GM19193 (cell line): ENCODE measurements around the gene JCHAIN.

Source experiments
- POLR2A ChIP-seq: IDR thresholded peaks from 4 replicates; pipeline ENCODE4 v1.6.1; 2011; ENCODE audit not compliant: insufficient read depth, insufficient read length; ENCODE audit errors: extremely low read depth

The JCHAIN gene

DNA sequence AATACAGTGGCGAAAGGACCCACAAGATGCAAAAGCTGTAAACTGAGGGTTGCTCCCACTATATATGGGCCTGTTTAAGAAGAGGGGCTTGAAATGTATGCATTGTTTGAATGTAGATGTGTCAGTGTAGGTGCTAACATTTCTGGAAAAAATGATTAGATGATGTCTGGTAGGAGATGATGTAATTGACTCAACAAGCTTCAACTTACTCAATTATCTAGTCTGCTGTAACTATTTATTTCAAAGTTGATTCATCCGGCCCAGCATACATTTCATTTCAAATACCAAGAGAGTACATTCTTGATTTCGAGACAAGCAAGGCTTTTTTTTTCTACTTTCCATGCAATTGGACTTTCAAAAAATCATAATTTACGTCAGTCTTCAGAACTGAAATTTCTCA, 47.0 kb downstream of the JCHAIN start:
- no peak for TF ChIP-seq POLR2A

DNA sequence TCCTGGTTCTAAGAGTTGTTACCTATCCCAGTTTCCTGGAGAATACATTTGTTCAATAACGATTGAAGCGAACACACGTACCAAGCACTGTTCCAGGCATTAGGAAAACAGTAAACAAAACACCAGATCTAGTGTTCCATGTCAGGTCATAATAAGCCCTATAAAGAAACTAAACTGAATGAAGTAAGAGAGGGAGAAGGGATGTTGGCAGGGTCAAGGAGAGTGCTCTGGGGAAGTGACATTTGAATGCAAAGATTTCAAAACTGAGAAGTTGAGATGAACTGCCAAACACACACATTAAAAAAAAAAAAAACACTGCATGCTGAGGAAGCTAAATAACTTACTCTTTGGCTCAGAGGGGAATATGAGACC, 52.1 kb downstream of the JCHAIN start:
- TF ChIP-seq POLR2A, result no peak

DNA sequence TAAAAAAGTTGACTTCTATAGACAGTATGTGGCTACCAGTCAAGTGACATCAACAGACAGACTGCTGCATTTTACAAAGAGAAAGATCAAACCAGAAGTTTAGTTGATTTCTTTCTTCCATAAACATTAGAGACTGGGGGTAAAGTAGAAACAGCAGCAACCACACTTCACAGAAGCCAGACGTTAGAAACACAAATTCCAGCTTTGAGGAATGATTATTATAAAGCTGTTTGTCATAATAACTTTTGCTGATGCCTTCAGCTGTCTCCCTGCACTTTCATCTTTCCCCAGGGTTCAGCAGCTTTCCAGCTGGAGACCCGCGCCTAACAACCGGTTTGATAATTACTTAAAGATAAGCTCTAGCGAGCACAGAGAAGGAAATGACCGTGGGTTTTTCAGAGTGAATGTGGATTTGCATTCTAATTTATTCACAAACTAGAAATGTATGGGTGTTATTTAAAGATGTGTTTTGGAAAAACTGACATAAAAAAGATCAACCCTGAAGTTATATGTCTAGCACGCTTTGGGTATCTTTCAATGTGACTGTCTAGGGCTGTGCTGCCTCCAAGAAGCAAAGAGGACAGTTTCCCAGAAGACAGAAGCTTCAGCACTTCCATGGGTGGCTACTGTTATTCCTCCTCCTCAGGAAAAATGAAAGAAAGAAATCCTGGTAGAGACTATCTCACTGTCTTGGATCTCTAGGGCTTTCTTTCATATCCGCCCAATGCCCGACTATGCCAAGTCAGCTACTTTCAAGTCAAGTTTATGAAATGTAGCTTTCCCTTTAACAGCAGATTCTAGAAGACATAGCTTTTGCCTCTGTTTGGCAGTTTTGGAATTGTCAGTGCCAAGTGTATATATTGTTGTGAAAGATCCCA, 52.8 kb downstream of the JCHAIN start:
- no peak for TF ChIP-seq POLR2A

DNA sequence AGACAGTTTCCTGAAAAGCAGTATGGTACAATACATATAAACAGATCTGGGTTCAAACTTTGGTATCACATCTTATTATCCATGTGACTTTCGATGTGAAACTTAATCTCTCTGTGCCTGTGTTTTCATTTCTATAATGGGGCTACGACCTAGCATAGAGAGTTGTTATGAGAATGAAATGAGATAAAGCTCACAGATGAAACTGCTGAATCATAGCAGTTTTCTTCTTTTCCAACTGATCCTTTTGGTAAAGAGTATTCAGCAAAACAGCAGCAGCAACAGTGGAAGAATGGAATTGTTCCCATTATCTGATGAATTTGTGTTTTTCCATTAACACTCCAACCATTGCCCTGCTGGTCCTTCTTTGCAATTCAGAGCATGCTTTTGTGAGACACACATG, 58.0 kb downstream of the JCHAIN start:
- TF ChIP-seq POLR2A, result no peak

DNA sequence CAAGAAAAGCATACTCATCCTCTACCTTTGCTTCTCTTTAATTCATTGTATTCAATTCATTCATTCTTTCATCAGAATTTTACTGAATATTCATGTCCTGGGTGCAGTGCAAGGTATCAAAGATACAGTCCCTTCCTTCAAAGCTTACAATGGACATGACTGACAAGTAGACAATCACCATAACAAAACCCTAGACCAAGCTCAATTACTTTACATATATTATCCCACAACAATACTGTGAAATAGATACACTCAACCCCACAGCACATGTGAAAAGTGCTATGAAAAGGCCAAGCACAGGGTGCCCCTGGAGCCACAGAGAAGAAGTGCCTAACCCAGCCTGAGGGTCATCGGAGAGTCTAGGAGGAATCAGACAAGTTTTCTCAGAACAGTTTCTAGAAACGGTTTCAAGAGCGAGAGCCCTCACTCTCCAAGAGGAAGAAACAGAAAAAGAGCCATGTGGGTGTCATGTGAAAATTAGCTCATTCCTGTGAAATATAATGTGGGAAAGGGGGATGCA, 58.9 kb downstream of the JCHAIN start:
- no peak for TF ChIP-seq POLR2A

DNA sequence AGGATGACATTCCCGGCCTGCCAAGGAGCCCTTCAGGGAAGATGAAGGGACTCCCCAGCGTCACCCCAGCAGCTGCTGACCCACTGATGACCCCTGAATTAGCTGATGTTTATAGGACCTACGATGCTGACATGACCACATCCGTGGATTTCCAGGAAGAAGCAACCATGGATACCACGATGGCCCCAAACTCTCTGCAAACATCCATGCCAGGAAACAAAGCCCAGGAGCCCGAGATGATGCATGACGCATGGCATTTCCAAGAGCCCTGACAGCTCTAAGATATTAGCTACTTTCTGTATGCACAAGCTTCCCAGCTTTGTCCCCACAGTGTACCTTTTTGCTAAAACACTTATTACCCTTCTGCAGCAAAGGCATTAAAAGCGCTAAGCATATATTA, 59.8 kb downstream of the JCHAIN start:
- TF ChIP-seq POLR2A, result no peak
